COLO829 (cell line): ENCODE data around the gene SLC5A11.
"Not testable (repeated sequence)": the region's sequence is repeated elsewhere in the genome, so short reads cannot be mapped to it uniquely, and the experiment has no call there.

Experiments
- DNase-seq: peaks from one replicate; pipeline ENCODE4 v3.0.0; 2012; ENCODE audit warnings: low spot score

Gene SLC5A11

GRCh38 chr16:24836836-24837235, 8.9 kb upstream of the SLC5A11 start:
- no peak for DNase-seq

DNA sequence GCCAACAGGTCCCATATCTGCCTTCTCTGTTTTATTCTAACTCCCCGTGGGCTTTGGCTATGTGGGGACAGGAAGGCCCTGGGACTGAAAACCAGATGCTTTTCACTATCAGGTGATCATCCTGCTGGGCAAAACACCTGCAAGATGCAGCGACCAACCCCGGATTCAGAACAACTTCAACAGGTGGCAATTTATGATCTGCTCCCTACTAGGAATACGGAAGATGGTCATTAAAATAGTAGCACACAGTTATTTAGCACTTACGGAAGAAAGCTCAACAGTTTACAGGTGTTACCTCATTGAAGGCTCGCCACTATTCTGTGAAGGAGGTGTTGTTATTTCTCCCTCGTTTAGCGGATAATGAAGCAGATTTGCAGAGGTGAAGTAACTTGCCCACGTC, 7.8 kb upstream of the SLC5A11 start:
- DNase-seq: no peak

- DNase-seq: peak; percentile 53
These were observed 7.1 kb upstream of the SLC5A11 start for GRCh38 chr16:24838554-24839266.

DNA sequence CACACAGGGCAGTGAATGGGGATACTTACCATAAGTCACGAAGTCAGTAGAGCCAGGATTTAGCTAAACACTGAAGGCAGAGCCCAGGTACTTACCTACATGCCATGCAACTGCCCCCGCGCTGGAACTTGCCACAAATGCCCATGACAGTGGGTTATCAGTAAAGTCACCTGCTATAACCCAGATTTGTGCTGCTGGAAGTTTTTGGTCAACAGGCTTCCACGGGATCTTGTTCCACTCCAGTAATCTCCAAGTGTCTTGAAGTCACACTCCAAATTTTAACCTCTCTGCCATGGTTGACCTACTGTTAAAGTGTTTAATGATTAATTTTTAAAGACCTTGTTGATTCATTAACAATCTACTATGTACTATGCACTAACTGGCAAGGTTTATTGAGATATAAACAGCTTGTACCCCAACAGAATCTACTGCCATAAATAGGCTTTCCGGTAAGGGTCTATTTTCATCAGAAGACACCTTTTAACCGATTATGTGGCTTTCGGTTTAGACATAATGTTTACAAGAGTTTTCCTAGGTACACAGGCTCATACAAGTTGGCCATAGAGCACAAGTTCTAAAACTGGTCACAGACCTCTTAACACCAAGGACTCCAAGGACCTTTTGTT, 6.3 kb upstream of the SLC5A11 start:
- no peak for DNase-seq

DNA sequence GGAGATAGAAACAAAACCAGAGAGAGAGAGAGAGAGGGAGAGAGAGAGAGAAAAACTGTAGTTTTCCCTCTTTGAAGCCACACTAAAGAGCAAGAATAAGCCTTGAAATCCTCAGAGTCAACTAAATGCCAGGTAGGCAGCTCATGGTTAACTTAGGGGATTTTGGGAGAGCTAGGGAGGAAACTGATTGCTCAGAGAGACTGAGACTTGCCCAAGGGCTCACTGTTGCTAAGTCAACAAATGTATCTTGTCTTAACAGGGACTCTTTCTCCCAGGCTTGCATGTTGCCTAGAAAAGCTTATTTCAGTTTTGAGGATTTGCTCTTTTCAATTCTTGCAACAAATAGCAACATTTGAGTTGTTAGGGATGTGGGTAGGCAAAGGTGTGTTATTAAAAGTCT, 4.5 kb upstream of the SLC5A11 start:
- DNase-seq: no peak

GRCh38 chr16:24844101-24845030, 1.4 kb upstream of the SLC5A11 start:
- DNase-seq: no peak

DNA sequence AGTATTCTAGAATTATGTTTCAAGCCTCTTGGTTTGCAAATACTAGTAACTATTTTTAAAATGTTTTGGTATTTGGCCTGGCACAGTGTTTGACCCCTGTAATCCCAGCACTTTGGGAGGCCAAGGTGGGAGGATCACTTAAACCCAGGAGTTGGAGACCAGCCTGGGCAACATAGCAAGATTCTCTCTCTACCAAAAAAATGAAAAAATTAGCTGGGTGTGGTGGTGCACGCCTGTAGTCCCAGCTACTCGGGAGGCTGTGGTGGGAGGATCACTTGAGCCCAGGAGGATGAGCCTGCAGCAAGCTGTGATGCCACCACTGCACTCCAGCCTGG, 765 bp upstream of the SLC5A11 start:
- DNase-seq: not testable (repeated sequence)

DNA sequence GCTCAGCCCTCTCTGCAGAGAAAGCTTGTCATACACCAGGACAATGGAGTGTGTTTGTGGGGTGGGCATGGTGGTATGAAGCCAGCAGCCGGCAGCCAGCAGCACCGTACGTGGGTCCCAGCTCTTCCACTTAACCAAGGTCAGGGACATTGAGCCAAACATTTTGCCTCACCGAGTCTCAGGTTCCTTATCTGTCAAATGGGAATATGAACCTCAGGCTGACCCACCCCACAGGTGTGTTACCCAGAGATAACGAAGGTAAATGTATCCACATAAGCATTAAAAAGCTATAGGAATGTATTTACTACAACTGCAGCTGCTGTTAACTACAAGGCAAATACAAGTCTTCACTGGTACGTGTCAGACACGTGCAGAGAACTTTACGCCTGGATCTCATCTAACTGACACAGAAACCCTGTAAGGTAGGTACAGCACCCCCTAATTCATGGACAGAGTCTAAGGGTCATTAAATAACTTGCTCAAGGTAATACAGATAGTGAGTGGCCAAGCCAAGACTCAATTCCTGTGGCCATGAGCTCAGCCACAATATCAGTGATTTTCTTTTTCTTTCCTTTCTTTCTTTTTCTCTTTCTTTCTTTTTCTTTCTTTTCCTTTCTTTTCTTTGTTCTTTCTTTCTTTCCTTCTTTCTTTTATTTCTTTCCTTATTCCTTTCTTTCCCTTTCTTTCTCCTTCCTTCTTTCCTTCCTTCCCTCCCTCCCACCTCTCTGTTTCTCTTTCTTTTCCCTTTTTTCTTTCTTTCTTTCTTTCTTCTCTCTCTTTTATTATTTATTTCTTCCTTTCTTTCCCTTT, 990 bp downstream of the SLC5A11 start:
- DNase-seq: no peak

DNA sequence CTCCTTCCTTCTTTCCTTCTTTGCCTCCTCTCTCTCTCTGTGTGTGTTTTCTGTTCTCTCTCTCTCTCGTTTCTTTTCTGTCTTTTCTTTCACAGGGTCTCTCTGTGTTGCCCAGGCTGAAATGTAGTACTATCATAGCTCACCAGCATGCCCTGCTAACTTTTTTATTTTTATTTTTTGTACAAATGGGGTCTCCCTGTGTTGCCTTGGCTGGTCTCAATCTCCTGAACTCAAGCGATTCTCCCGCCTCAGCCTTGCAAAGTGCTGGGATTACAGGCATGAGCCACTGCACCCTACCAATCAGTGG, 1.5 kb downstream of the SLC5A11 start:
- no peak for DNase-seq

DNA sequence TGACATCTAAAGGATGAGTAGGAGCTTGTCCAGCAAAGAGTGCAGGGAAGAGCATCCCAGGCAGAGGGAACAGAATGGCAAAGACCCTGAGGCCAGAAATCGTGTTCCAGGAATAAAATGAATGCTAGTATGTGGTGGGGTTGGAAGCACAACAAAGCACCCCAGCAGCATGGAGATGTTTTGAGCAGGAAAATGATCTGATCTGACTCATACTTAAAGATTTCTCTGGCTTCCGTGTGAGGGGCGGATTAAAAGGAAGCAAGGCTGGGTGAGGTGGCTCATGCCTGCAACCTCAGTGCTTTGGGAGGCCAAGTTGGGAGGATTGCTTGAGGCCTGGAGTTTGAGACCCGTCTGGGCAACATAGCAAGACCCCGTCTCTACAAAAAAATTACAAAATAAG, 2.3 kb downstream of the SLC5A11 start:
- no peak for DNase-seq

DNA sequence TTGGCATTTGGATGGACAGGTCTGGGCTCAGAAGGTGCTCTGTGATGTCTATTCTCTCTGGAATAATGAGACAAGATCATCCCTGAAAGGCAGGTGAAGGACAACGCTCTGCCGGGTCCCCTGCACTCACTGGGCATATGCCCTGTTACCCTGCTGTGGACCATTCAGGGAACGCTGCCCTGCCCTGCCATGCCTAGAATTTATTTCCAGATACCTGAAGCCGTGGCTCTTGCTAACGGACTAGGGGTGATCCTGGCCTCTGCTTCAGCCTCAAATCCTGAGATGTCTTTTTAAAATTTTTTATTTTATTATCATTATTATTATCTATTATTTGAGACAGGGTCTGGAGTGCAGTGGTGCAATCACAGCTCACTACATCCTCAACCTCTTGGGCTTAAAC, 3.9 kb downstream of the SLC5A11 start:
- DNase-seq: no peak

DNA sequence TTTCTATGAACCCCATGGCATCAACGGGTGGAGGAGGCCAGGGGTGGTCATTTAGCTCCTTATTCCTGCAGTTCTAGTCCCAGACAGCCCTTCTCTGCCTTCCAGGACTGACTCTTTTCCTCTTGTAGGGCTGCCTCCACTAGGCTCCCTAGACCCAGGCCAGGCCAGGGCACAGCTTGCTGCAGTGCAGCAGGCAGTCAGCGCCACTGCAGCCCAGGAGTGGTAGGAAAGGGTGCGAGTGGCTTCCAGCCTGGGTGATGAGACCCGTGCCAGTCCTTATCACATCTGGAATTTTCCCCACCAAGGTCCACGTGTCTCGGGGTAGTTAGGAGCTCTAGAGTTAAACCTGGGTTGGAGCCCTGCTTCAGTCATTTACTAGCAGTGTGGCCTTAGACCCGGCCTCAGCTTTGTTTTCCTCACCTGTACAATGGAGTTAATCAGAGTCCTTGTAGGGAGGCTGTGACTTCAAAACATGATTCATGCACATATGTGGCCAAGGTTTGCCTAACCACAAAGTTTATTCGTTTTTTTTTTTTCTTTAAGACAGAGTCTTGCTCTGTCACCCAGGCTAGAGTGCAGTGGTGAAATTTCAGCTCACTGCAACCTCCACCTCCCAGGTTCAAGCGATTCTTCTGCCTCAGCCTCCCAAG, 4.7 kb downstream of the SLC5A11 start:
- no peak for DNase-seq

DNA sequence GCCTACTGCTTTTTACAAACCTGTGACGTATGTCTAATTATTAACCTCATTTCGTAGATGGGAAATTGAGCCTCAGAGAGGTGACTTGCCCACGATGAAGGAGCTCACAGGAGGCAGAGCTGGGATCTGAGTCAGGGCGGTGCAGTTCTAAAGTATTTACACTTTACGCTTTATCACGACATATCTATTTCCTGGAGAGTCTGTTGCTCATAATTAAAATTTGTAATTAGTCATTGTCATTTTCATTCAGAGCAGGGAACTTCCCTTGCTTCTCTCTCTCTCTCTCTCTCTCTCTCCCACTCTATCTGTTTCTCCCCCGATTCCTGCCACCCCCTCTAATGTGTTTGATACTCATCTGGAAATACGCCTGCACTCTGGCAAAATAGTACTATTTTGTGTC, 5.9 kb downstream of the SLC5A11 start:
- DNase-seq: no peak

DNA sequence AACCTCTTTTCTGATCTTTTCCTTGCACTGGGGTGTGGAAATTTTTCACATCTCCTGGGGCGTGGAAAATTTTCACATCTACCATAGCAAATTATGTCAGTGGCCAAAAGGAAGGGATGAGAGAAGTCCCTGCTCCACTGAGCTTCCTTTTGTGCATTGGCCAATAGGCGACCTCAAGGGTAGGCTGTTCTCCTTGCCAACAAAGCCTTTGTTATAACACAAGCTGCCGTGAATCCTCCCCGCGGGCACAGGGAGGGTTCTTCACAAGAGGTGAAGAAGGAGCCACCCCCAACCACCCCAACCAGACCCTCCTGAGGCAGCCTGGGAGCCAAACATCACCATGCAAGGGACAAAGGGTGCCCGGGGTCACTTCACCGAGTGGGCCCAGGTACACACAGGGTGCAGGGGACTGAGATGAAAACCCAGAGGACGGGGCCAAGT, 6.5 kb downstream of the SLC5A11 start:
- no peak for DNase-seq

GRCh38 chr16:24853169-24853824, 7.5 kb downstream of the SLC5A11 start:
- DNase-seq: no peak

DNA sequence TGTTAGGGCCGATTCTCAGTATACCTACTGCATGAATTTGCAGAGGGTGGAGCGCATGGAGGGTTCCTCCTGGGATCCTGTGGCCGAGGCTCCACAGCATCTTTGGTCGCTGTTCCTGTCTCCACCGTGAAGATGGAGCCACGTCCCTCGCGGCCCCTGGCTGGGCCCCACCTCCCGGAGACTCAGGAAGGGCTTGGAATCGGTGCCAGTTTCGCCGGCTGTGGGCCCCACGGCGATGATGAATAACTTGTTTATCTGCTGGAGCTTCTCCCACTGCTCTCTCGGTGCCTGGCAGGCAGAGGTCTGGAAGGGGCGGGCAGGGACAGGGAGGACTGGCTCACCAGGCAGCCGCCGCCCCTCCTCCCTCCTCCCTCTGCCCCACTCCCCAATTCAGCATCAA, 8.1 kb downstream of the SLC5A11 start:
- no peak for DNase-seq

DNA sequence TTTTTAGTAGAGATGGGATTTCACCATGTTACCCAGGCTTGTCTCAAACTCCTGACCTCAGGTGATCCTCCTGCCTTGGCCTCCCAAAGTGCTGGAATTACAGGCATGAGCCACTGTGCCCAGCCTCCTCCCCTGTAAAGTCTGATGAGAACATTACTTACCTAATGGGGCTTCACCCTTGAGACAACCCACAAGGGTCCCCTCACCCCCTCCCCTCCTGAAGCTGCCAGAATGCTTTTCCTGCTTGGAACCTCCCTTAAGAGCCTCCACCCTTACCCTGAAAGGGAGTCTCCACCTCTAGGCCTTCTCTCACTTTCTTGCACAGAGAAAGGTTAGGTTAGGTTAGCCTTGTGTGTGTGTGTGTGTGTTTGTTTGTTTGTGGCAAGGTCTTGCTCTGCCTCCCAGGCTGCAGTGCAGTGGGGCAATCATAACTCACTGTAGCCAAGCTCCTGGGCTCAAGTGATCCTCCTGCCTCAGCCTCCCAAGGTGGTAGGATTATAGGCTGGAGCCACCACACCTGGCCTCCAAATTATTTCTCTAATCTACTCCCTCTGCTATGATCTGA, 8.9 kb downstream of the SLC5A11 start:
- DNase-seq: no peak

GRCh38 chr16:24855678-24856077, 9.9 kb downstream of the SLC5A11 start:
- DNase-seq: no peak

- DNase-seq: not testable (repeated sequence)
These were observed 11.1 kb downstream of the SLC5A11 start for GRCh38 chr16:24856871-24857270.

GRCh38 chr16:24858219-24859041, 12.7 kb downstream of the SLC5A11 start:
- peak; percentile 58 for DNase-seq
